H9 (cell line): Measurements from ENCODE around the gene CACNA1I. TPM values are rescaled to one million over a fixed set of nuclear protein-coding genes. Genes with fewer than 3 reads are reported as not detected.

ENCODE experiments used
- DNase-seq: peaks from one replicate; pipeline ENCODE4 v3.0.0-alpha.2; 2017
- H2AFZ ChIP-seq: one replicate; pipeline ENCODE4 v1.6.1; 2013; ENCODE audit warnings: mild to moderate bottlenecking, low read length, control low read depth, moderate library complexity
- H2AK5ac ChIP-seq: 2 replicates; pipeline ENCODE4 v1.6.1; 2013; ENCODE audit warnings: low read length, control low read depth, mixed read lengths; ENCODE audit not compliant: insufficient read length
- H2BK120ac ChIP-seq: one replicate; pipeline ENCODE4 v1.6.1; 2013; ENCODE audit warnings: low read depth, mild to moderate bottlenecking, low read length, control low read depth, inconsistent platforms; ENCODE audit not compliant: poor library complexity, severe bottlenecking
- H2BK12ac ChIP-seq: 2 replicates; pipeline ENCODE4 v1.6.1; 2013; ENCODE audit warnings: low read length, control low read depth, mixed read lengths, low read depth; ENCODE audit not compliant: insufficient read length
- H2BK15ac ChIP-seq: 2 replicates; pipeline ENCODE4 v1.6.1; 2013; ENCODE audit warnings: low read depth, low read length, control low read depth
- H2BK20ac ChIP-seq: one replicate; pipeline ENCODE4 v1.6.1; 2013; ENCODE audit warnings: low read depth, mild to moderate bottlenecking, low read length, control low read depth, inconsistent platforms; ENCODE audit not compliant: poor library complexity, severe bottlenecking
- H2BK5ac ChIP-seq: 2 replicates; pipeline ENCODE4 v1.6.1; 2013; ENCODE audit warnings: low read length, control low read depth, mixed read lengths; ENCODE audit not compliant: insufficient read length
- H3K14ac ChIP-seq: 2 replicates; pipeline ENCODE4 v1.6.1; 2013; ENCODE audit warnings: low read length, control low read depth; ENCODE audit not compliant: insufficient read depth
- H3K18ac ChIP-seq: 2 replicates; pipeline ENCODE4 v1.6.1; 2013; ENCODE audit warnings: low read depth, mild to moderate bottlenecking, mixed read lengths, low read length, control low read depth; ENCODE audit not compliant: insufficient read length
- H3K23ac ChIP-seq: 2 replicates; pipeline ENCODE4 v1.6.1; 2013; ENCODE audit warnings: low read length, control low read depth, mixed read lengths, low read depth; ENCODE audit not compliant: insufficient read length
- H3K23me2 ChIP-seq: 2 replicates; pipeline ENCODE4 v1.6.1; 2013; ENCODE audit warnings: low read depth, mild to moderate bottlenecking, mixed read lengths, low read length, control low read depth; ENCODE audit not compliant: insufficient read length, poor library complexity, severe bottlenecking
- H3K27ac ChIP-seq: 2 replicates; pipeline ENCODE4 v1.5.1; 2013; ENCODE audit warnings: low read length, control low read depth, mixed read lengths, low read depth; ENCODE audit not compliant: insufficient read length
- H3K27me3 ChIP-seq: 2 replicates; pipeline ENCODE4 v1.6.1; 2013; ENCODE audit warnings: low read length, control low read depth, inconsistent platforms; ENCODE audit not compliant: insufficient read depth
- H3K4ac ChIP-seq: 2 replicates; pipeline ENCODE4 v1.6.1; 2013; ENCODE audit warnings: low read depth, mild to moderate bottlenecking, control low read depth, inconsistent platforms, low read length, moderate library complexity
- H3K4me1 ChIP-seq: 2 replicates; pipeline ENCODE4 v1.6.1; 2013; ENCODE audit warnings: low read length, control low read depth, inconsistent platforms; ENCODE audit not compliant: insufficient read depth
- H3K4me2 ChIP-seq: 2 replicates; pipeline ENCODE4 v1.6.1; 2013; ENCODE audit warnings: low read length, control low read depth, mixed read lengths; ENCODE audit not compliant: insufficient read length, insufficient read depth
- H3K56ac ChIP-seq: 2 replicates; pipeline ENCODE4 v1.6.1; 2013; ENCODE audit warnings: low read depth, mild to moderate bottlenecking, mixed read lengths, low read length, control low read depth; ENCODE audit not compliant: insufficient read length
- H3K79me1 ChIP-seq: 2 replicates; pipeline ENCODE4 v1.6.1; 2013; ENCODE audit warnings: low read depth, mild to moderate bottlenecking, moderate library complexity, low read length, control low read depth, inconsistent platforms; ENCODE audit not compliant: insufficient read depth, poor library complexity, severe bottlenecking
- H3K79me2 ChIP-seq: 2 replicates; pipeline ENCODE4 v1.6.1; 2013; ENCODE audit warnings: low read length, control low read depth, inconsistent platforms; ENCODE audit not compliant: insufficient read depth
- H3K9ac ChIP-seq: 2 replicates; pipeline ENCODE4 v1.6.1; 2013; ENCODE audit warnings: low read length, control low read depth, mixed read lengths; ENCODE audit not compliant: insufficient read length; ENCODE audit errors: extremely low read depth
- H3K9me3 ChIP-seq: one replicate; pipeline ENCODE4 v1.6.1; 2013; ENCODE audit warnings: low read depth, low read length, inconsistent platforms; ENCODE audit not compliant: control insufficient read depth
- H3T11ph ChIP-seq: one replicate; pipeline ENCODE4 v1.6.1; 2013; ENCODE audit warnings: mild to moderate bottlenecking, low read length, control low read depth, inconsistent platforms
- H4K20me1 ChIP-seq: one replicate; pipeline ENCODE4 v1.6.1; 2013; ENCODE audit not compliant: control insufficient read depth, insufficient read length, insufficient read depth
- H4K5ac ChIP-seq: 2 replicates; pipeline ENCODE4 v1.6.1; 2013; ENCODE audit warnings: low read depth, mild to moderate bottlenecking, mixed read lengths, low read length, control low read depth; ENCODE audit not compliant: insufficient read length
- H4K8ac ChIP-seq: replicated peaks from 2 replicates; pipeline ENCODE4 v1.6.1; 2013; ENCODE audit warnings: low read length, control low read depth, mixed read lengths, low read depth; ENCODE audit not compliant: insufficient read length
- H4K91ac ChIP-seq: 2 replicates; pipeline ENCODE4 v1.6.1; 2013; ENCODE audit warnings: low read depth, mild to moderate bottlenecking, moderate library complexity, mixed read lengths, low read length, control low read depth; ENCODE audit not compliant: insufficient read length
- H3K27ac Mint-ChIP-seq, 3 experiments: 2 replicates in 2 of 3; 3 replicates in 1 of 3; pipeline ENCODE4 v1.8.0; 2020 to 2021; ENCODE audit warnings: mixed read lengths in 3 of 3, mild to moderate bottlenecking in 1 of 3, moderate library complexity in 1 of 3
- H3K27me3 Mint-ChIP-seq: 2 replicates; pipeline ENCODE4 v1.8.0; 2021; ENCODE audit warnings: low read depth, mild to moderate bottlenecking, moderate library complexity, mixed read lengths
- H3K36me3 Mint-ChIP-seq, 3 experiments: 2 replicates in 2 of 3; 3 replicates in 1 of 3; pipeline ENCODE4 v1.8.0; 2020 to 2021; ENCODE audit warnings: low read depth in 3 of 3, mixed read lengths in 3 of 3; ENCODE audit not compliant: insufficient read depth in 1 of 3
- H3K4me1 Mint-ChIP-seq, 2 experiments: 2 replicates each; pipeline ENCODE4 v1.8.0; 2020; ENCODE audit warnings: mixed read lengths in 2 of 2
- H3K4me3 Mint-ChIP-seq, 2 experiments: 2 replicates in 1 of 2; 3 replicates in 1 of 2; pipeline ENCODE4 v1.8.0; 2020 to 2021; ENCODE audit warnings: mild to moderate bottlenecking in 2 of 2, mixed read lengths in 2 of 2, moderate library complexity in 1 of 2
- H3K9me3 Mint-ChIP-seq, 2 experiments: 2 replicates in 1 of 2; 3 replicates in 1 of 2; pipeline ENCODE4 v1.8.0; 2020; ENCODE audit warnings: mild to moderate bottlenecking in 2 of 2, mixed read lengths in 2 of 2, moderate library complexity in 1 of 2
- WGBS: extraction: QIAGEN DNeasy Blood & Tissue Kit; methylation state at CpG from one replicate; pipeline ENCODE4 v1.1.7; 2013; ENCODE audit warnings: missing lambda C conversion rate, low lambda C conversion rate, mixed read lengths; ENCODE audit not compliant: insufficient read length; ENCODE audit errors: extremely low coverage; 5-methylcytosine and 5-hydroxymethylcytosine counted together
- total RNA-seq: library from RNA; stranded (reverse); gene quantifications from 2 replicates; pipeline ENCODE4 v1.2.1, GENCODE V29; 2021
- TF ChIP-seq, protein P1 (sequence below): fragments of 200-600 bp; sonication (generic); conservative IDR thresholded peaks from 3 replicates; pipeline ENCODE4 v1.8.0; 2021; ENCODE audit warnings: antibody characterized with exemption, mild to moderate bottlenecking

The CACNA1I gene
- total RNA-seq, 1 experiment from 2014 or later: 0.50 TPM

DNA sequence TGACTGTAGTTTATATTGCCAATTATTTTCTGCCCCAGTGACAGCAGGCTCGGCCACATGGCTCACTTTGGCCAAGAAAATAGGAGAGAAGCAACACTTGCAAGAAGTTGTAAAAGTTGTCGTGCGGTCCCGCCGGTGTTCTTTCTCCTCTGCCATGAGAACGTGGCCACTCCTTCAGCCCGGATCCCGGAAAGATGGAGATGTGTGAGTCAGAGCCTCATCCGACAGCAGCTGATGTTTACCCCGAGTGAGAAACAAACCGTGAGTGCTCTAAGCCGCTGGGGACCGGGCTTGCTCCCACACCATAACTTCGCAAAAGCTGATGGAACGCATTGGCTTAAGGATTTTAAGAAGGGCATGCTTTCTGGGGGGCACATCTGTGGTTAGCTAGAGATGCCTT, 157.0 kb downstream of the CACNA1I start:
- H3K27me3 ChIP-seq: no peaks in the 10 kb centered on the region
- Mint-ChIP-seq H3K36me3 (no peaks in the 10 kb centered on the region), H3K9me3 (no peaks in the 10 kb centered on the region), H3K4me3 (no peak overlapping the region), H3K4me1 (peaks cover 10 to 21% of the 10 kb centered on the region in 2 experiments), H3K27ac (no peak overlapping the region), H3K27me3 (peaks cover 11% of the 10 kb centered on the region)
- H3K27ac ChIP-seq: no peak overlapping the region
- H3K9ac ChIP-seq: no peak overlapping the region
- H4K91ac ChIP-seq: no peak overlapping the region
- no peak overlapping the region for H3K4me2 ChIP-seq
- no peaks in the 10 kb centered on the region for H3K79me1 ChIP-seq
- no peak overlapping the region for H4K5ac ChIP-seq
- no CpG with 5 or more reads among the region's 15 CpGs for WGBS
- H4K8ac ChIP-seq: no peak overlapping the region
- H3K23ac ChIP-seq: no peak overlapping the region
- H2BK12ac ChIP-seq: no peak overlapping the region
- no peak overlapping the region for H3K56ac ChIP-seq
- H2AFZ ChIP-seq: no peak overlapping the region
- H2BK20ac ChIP-seq: no peak overlapping the region
- H3K9me3 ChIP-seq: no peaks in the 10 kb centered on the region
- H3K4ac ChIP-seq: no peak overlapping the region
- no peaks in the 10 kb centered on the region for H3K79me2 ChIP-seq
- H3K18ac ChIP-seq: no peak overlapping the region
- TF ChIP-seq, protein P1, sequence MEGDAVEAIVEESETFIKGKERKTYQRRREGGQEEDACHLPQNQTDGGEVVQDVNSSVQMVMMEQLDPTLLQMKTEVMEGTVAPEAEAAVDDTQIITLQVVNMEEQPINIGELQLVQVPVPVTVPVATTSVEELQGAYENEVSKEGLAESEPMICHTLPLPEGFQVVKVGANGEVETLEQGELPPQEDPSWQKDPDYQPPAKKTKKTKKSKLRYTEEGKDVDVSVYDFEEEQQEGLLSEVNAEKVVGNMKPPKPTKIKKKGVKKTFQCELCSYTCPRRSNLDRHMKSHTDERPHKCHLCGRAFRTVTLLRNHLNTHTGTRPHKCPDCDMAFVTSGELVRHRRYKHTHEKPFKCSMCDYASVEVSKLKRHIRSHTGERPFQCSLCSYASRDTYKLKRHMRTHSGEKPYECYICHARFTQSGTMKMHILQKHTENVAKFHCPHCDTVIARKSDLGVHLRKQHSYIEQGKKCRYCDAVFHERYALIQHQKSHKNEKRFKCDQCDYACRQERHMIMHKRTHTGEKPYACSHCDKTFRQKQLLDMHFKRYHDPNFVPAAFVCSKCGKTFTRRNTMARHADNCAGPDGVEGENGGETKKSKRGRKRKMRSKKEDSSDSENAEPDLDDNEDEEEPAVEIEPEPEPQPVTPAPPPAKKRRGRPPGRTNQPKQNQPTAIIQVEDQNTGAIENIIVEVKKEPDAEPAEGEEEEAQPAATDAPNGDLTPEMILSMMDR: no peak
- no peak overlapping the region; the same call in 1 of the 2 replicates for H3K14ac ChIP-seq
- H2AK5ac ChIP-seq: no peak overlapping the region
- H2BK15ac ChIP-seq: no peak overlapping the region
- no peak overlapping the region for H2BK120ac ChIP-seq
- no peaks in the 10 kb centered on the region for H4K20me1 ChIP-seq
- DNase-seq: no peak
- H3K4me1 ChIP-seq: no peaks in the 10 kb centered on the region; the same call in 1 of the 2 replicates
- no peak overlapping the region for H3T11ph ChIP-seq
- no peaks in the 10 kb centered on the region for H3K23me2 ChIP-seq
- no peak overlapping the region for H2BK5ac ChIP-seq
